NCI-H2171 treated with DMSO at 0.1 percent for 48 hours (cell line): Measurements from ENCODE around the gene IGFBP5.

ENCODE experiments used
- DNase-seq: peaks from one replicate; lab custom pipeline; 2025; lab: John Stamatoyannopoulos, UW

IGFBP5 gene

GRCh38 chr2:216664593-216665034, 30.7 kb downstream of the IGFBP5 start:
- peak; percentile 62 for DNase-seq

DNA sequence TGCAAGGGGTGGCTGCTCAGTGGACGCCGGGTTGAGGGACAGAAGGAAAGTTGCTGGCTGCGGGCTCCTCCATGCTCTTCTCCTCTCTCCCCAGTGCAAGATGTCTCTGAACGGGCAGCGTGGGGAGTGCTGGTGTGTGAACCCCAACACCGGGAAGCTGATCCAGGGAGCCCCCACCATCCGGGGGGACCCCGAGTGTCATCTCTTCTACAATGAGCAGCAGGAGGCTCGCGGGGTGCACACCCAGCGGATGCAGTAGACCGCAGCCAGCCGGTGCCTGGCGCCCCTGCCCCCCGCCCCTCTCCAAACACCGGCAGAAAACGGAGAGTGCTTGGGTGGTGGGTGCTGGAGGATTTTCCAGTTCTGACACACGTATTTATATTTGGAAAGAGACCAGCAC, 31.5 kb downstream of the IGFBP5 start:
- DNase-seq: no peak

DNA sequence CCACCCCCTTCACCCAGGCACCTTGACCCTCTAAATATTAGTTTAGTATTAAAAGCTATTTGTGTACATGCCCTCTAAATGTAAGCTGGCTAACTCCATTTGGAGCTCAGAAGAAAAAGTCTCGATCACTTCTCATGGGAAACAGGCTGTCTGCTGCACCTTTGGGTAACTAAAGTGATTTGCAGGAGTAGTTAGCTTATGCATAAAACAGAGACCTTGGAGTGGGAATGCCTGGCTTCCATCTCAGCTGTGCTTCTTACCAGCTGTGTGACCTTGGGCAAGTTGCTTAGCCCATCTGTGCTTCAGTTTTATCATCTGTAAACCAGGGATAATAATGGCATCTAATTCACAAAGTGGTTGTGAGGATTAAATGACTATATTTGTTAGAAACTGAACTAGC, 32.2 kb downstream of the IGFBP5 start:
- no peak for DNase-seq

- DNase-seq: no peak
Measured at GRCh38 chr2:216661639-216662375, 33.5 kb downstream of the IGFBP5 start.

- DNase-seq: no peak
Measured at GRCh38 chr2:216661051-216661450, 34.3 kb downstream of the IGFBP5 start.

GRCh38 chr2:216660496-216660895, 34.9 kb downstream of the IGFBP5 start:
- no peak for DNase-seq

GRCh38 chr2:216659276-216659675, 36.1 kb downstream of the IGFBP5 start:
- DNase-seq: peak; percentile 22

- no peak for DNase-seq
Measured at GRCh38 chr2:216658757-216659156, 36.6 kb downstream of the IGFBP5 start.

DNA sequence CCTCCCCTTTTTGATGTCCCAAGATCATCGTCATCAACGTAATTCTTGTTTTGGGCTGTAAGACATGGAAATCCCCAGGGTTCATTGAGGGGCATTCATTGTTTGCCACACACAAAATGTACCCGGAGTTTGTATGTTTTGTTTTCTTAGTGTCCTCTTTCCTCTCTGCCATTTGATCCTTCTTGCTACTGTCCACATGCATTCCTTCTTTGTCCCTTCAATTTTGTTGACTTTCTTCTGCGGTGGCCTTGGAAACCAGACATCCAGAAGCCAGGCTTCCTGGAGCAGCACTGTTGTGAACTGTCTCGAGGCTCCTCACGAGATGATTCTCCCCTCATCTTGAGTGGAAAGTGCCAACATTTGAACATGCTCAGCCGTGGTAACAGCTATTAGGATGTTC, 37.4 kb downstream of the IGFBP5 start:
- no peak for DNase-seq

DNA sequence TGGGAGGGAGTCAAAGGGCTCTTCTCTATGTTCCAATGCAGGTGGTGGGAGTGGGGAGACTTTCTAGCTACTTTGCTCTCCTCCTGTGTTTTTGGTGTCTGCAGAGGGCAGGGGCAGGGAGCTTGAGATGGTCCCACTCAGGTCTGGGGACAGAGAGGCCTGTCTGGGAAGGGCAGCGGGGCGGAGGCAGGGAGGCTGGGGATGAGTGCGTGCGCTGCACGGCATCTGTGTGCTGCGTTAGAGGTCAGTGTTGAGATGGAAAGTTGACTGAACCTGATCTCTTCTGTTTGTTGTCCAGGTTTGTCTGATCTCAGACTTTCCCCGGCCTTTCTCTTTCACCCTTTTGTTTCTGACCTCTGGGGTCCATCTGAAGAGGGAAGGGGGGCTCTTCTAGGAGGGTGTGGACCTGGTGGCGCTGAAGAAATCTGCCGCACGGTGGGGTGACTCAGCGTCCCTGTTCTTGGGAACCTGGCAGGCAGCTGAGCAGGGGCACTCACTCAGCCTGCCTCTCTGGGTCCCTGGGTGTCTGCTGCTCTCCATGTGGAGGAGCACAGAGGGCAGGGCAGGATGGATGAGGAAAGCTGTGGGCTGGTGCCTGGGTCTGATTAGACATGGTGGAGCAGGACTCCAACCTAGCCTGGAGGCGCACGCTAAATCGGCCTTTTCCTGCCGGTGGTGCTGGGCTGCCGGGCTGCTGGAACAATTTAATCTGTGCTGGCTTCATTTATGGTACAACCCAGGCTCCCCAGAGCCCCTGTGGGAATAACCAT, 38.1 kb downstream of the IGFBP5 start:
- DNase-seq: no peak

DNA sequence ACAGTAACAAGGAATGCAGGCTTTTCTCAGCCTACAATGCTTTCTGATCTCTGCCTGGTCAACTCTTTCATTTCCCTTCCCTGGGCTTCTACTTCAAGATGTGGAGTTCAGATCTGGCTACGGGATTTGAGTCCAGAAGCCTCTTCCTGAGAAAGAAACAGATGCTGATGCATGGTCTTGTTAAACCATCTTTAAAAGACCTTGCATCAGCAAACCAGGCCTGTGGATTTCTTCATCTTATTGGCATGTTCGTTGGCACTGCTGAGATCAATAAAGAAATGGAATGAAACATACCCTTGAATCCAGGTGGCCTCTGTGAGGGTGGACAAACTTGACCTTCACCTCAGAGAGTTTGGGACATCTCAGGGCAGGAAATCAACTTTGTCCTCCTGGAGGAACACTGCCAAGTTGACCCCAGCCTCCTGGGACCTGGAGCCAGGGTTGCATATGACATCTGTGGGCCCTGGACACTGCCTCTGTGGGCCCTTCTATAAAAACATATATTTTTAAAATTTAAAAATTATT, 40.8 kb downstream of the IGFBP5 start:
- DNase-seq: no peak

GRCh38 chr2:216653931-216654365, 41.4 kb downstream of the IGFBP5 start:
- no peak for DNase-seq

- DNase-seq: no peak
Measured at GRCh38 chr2:216653093-216653799, 42.1 kb downstream of the IGFBP5 start.

DNA sequence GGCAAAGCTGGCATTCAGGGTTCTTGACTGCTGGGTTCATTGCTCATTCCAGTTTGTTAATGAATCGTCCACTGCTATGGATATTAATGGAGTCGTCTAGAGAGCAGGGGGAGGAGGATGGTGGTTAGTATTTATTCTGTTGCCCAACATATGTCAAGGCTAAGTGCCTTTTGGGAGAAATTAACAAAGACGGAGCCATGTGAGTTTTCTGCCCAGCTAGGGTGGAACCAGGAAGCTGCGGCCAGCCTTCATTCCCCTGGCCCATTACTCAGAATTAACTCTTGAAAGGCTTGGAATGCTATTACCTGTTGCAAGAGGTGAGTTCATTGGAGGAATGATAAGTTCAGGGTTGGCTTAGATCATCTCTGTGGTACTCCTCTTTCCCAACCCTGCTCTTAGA, 42.8 kb downstream of the IGFBP5 start:
- DNase-seq: no peak

GRCh38 chr2:216651351-216651881, 43.9 kb downstream of the IGFBP5 start:
- DNase-seq: no peak

- DNase-seq: no peak
Measured at GRCh38 chr2:216650626-216651257, 44.6 kb downstream of the IGFBP5 start.

GRCh38 chr2:216649574-216649973, 45.8 kb downstream of the IGFBP5 start:
- DNase-seq: no peak

GRCh38 chr2:216648105-216648504, 47.2 kb downstream of the IGFBP5 start:
- no peak for DNase-seq

GRCh38 chr2:216646116-216646515, 49.2 kb downstream of the IGFBP5 start:
- no peak for DNase-seq

- no peak for DNase-seq
Measured at GRCh38 chr2:216645636-216645950, 49.8 kb downstream of the IGFBP5 start.

- DNase-seq: no peak
Measured at GRCh38 chr2:216644842-216645635, 50.3 kb downstream of the IGFBP5 start.
